ENCODE data around the gene TFPI. TPM values are rescaled to one million over a fixed set of nuclear protein-coding genes. Genes with fewer than 3 reads are reported as not detected.

Gene TFPI
- total and polyA plus RNA-seq, 10 of the 15 experiments (the other 5 are each of a cell fraction or from before 2014, with no cell fraction given) = 0.07 to 0.59 (median 0.34) TPM

DNA sequence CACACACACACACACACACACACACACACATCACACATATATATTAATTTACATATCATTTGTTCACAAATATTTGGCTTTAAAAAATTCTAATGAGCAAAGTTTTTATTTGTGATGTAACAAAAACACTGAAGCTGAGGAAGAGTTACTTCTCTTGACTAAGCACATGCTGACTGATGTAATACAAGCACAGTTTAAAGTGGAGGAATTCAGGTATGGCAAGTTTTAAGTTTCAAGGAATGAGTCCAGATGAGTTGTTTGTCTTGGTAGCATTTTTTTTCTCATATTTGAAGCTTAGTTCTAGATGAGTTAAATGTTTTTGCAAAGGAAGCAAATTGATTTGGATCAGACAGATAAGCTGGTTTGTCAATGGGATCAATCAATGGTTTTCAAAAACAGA lies 86.0 kb downstream of the TFPI start:
- CTCF ChIA-PET = interaction anchor here (0.6 kb wide), 1 partner anchor 1082 kb away, joined by 3 read pairs; no protein-coding TSS in a partner anchor
- Histone ChIP-seq H2AFZ (ENCODE audit: control insufficient read depth, low read depth, low read length) (no peak overlapping the region), H3K4me1 (ENCODE audit: control insufficient read depth, insufficient read depth, low read length) (no peaks in the 10 kb centered on the region), H3K9ac (ENCODE audit: control insufficient read depth, insufficient read depth, low read length) (no peak overlapping the region), H3K27ac (ENCODE audit: control insufficient read depth, insufficient read depth) (no peak overlapping the region), H3K4me2 (ENCODE audit: control insufficient read depth, insufficient read depth) (no peak overlapping the region), H3K4me3 (no peak overlapping the region), H3K27me3 (replicated peaks in 1 of 2; ENCODE audit: control insufficient read depth in 2 of 2, insufficient read depth in 2 of 2, low read length in 1 of 2) (no peaks in the 10 kb centered on the region), H4K20me1 (ENCODE audit: control insufficient read depth, insufficient read depth) (no peaks in the 10 kb centered on the region), H3K9me3 (replicated peaks; ENCODE audit: control insufficient read depth, insufficient read depth, low read length) (no peaks in the 10 kb centered on the region), H3K36me3 (ENCODE audit: control insufficient read depth in 2 of 2, insufficient read depth in 2 of 2, low read length in 1 of 2) (no peaks in the 10 kb centered on the region), H3K79me2 (ENCODE audit: control insufficient read depth, insufficient read depth, low read length) (no peaks in the 10 kb centered on the region)
- POLR2A ChIA-PET = no interaction called here
- DNase-seq (ENCODE audit: low read depth, low spot score) (no peak), ATAC-seq (no peak), FAIRE-seq (no peak)
- in situ Hi-C loops (cut with MboI) (loop anchor here (25.0 kb wide), 1 partner anchor 981 kb away; the partner anchor contains the start of gene ZC3H15), intact Hi-C loops (cut with micrococcal nuclease; ENCODE audit: unreplicated experiment) (no loop called here)
- RAD21 ChIA-PET (ENCODE audit: unreplicated experiment) = no interaction called here
- no TSS peak for BruUV-seq (replicated peaks)
- no peak for TF ChIP-seq SMAD1 (IDR thresholded peaks at IDR 0.05; ENCODE audit: low read depth, partially characterized antibody)
- TF ChIP-seq POLR2A (IDR thresholded peaks at IDR 0.05; ENCODE audit: low read depth, low read length) = no peak
- TF ChIP-seq NRF1 (conservative IDR thresholded peaks at IDR 0.05; ENCODE audit: low read depth, low read length) = no peak
- TF ChIP-seq, protein P1, sequence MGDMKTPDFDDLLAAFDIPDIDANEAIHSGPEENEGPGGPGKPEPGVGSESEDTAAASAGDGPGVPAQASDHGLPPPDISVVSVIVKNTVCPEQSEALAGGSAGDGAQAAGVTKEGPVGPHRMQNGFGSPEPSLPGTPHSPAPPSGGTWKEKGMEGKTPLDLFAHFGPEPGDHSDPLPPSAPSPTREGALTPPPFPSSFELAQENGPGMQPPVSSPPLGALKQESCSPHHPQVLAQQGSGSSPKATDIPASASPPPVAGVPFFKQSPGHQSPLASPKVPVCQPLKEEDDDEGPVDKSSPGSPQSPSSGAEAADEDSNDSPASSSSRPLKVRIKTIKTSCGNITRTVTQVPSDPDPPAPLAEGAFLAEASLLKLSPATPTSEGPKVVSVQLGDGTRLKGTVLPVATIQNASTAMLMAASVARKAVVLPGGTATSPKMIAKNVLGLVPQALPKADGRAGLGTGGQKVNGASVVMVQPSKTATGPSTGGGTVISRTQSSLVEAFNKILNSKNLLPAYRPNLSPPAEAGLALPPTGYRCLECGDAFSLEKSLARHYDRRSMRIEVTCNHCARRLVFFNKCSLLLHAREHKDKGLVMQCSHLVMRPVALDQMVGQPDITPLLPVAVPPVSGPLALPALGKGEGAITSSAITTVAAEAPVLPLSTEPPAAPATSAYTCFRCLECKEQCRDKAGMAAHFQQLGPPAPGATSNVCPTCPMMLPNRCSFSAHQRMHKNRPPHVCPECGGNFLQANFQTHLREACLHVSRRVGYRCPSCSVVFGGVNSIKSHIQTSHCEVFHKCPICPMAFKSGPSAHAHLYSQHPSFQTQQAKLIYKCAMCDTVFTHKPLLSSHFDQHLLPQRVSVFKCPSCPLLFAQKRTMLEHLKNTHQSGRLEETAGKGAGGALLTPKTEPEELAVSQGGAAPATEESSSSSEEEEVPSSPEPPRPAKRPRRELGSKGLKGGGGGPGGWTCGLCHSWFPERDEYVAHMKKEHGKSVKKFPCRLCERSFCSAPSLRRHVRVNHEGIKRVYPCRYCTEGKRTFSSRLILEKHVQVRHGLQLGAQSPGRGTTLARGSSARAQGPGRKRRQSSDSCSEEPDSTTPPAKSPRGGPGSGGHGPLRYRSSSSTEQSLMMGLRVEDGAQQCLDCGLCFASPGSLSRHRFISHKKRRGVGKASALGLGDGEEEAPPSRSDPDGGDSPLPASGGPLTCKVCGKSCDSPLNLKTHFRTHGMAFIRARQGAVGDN (IDR thresholded peaks at IDR 0.05) = no peak
- no peak for TF ChIP-seq IRF4 (IDR thresholded peaks at IDR 0.05; ENCODE audit: low read depth, low read length)
- no peak for TF ChIP-seq ZZZ3 (IDR thresholded peaks at IDR 0.05; ENCODE audit: control insufficient read depth, insufficient read length, low read depth)
- TF ChIP-seq LARP7 (IDR thresholded peaks at IDR 0.05) = no peak
- no peak for TF ChIP-seq CHD4 (IDR thresholded peaks at IDR 0.05)
- TF ChIP-seq, protein P2, sequence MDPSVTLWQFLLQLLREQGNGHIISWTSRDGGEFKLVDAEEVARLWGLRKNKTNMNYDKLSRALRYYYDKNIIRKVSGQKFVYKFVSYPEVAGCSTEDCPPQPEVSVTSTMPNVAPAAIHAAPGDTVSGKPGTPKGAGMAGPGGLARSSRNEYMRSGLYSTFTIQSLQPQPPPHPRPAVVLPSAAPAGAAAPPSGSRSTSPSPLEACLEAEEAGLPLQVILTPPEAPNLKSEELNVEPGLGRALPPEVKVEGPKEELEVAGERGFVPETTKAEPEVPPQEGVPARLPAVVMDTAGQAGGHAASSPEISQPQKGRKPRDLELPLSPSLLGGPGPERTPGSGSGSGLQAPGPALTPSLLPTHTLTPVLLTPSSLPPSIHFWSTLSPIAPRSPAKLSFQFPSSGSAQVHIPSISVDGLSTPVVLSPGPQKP (IDR thresholded peaks at IDR 0.05; ENCODE audit: low read depth, low read length) = no peak
- no peak for TF ChIP-seq NR2F1 (conservative IDR thresholded peaks at IDR 0.05)
- TF ChIP-seq MEF2A (IDR thresholded peaks at IDR 0.05; ENCODE audit: insufficient read depth, low read depth, low read length) = no peak
- TF ChIP-seq STAT3 (IDR thresholded peaks at IDR 0.05; ENCODE audit: low read depth, low read length) = no peak
- no peak for TF ChIP-seq NFXL1 (IDR thresholded peaks at IDR 0.05; ENCODE audit: borderline replicate concordance)
- TF ChIP-seq POLR2AphosphoS5 (IDR thresholded peaks at IDR 0.05; ENCODE audit: low read length) = no peak
- no peak for TF ChIP-seq SIX5 (IDR thresholded peaks at IDR 0.05; ENCODE audit: low read depth, low read length, severe bottlenecking)
- TF ChIP-seq KAT2A (conservative IDR thresholded peaks at IDR 0.05; ENCODE audit: control insufficient read depth, low read depth, low read length) = no peak
- TF ChIP-seq RB1 (IDR thresholded peaks at IDR 0.05; ENCODE audit: borderline replicate concordance) = no peak
- SMC1A ChIA-PET (ENCODE audit: uncharacterized antibody, unreplicated experiment) = interaction anchor here (0.8 to 1.7 kb wide), 3 partner anchors 12 to 606 kb away, joined by 3 to 4 read pairs (median 3); no protein-coding TSS in a partner anchor

Data from GM12878 (cell line).